22Rv1 (cell line): ENCODE measurements around the gene MED20.

Experiments used
- H3K27ac ChIP-seq: fragments of 450-650 bp; 2 replicates; pipeline ENCODE4 v1.5.1; 2017
- ZFX ChIP-seq: fragments of 450-650 bp; IDR thresholded peaks from 2 replicates; pipeline ENCODE4 v1.6.1; 2017; ENCODE audit warnings: antibody characterized with exemption, borderline replicate concordance
- TF ChIP-seq, protein P1 (sequence below): fragments of 450-650 bp; IDR thresholded peaks from 2 replicates; pipeline ENCODE4 v1.5.1; 2017; ENCODE audit warnings: mild to moderate bottlenecking

MED20 gene

DNA sequence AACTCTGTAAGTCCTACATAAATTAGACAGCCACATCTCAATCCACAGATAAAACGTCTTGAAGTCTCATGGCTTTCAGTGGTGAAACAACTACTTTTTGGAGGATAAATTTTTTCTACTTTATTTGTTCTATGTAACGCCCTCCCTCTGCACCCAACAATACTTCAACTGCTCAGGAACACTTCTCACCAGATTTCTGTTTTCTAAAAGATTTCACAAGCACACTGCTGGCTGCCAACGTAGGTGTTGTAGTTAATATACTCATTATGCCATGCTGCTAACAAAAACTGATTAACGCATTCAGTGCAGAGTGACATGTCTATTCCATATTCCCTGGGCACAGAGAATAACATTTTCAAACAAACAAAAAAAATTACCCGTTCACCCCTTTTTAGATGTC, 36.0 kb downstream of the MED20 start:
- TF ChIP-seq ZFX, result no peak
- TF ChIP-seq, protein P1, sequence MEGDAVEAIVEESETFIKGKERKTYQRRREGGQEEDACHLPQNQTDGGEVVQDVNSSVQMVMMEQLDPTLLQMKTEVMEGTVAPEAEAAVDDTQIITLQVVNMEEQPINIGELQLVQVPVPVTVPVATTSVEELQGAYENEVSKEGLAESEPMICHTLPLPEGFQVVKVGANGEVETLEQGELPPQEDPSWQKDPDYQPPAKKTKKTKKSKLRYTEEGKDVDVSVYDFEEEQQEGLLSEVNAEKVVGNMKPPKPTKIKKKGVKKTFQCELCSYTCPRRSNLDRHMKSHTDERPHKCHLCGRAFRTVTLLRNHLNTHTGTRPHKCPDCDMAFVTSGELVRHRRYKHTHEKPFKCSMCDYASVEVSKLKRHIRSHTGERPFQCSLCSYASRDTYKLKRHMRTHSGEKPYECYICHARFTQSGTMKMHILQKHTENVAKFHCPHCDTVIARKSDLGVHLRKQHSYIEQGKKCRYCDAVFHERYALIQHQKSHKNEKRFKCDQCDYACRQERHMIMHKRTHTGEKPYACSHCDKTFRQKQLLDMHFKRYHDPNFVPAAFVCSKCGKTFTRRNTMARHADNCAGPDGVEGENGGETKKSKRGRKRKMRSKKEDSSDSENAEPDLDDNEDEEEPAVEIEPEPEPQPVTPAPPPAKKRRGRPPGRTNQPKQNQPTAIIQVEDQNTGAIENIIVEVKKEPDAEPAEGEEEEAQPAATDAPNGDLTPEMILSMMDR, result no peak
- H3K27ac ChIP-seq, result no peak overlapping the region

DNA sequence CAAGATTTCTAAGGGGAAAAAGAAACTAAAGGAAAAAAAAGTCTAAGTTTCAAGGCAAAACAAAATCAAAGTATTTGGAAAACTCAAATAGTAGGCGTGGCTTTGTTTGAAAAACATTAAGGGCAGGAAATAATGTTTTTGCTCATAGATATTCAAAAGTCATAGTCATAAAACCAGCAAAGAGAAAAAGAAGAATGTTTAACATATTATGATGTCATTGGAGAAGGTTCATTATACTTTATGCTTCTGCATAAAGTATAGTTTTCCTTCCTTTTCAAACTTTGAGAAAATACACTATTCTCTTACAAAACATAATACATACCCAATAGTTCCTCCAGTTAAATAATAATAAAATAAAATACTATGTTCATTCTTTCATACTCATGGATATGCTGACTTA, 39.4 kb downstream of the MED20 start:
- no peak for TF ChIP-seq ZFX
- TF ChIP-seq, protein P1, result no peak
- no peak overlapping the region for H3K27ac ChIP-seq

DNA sequence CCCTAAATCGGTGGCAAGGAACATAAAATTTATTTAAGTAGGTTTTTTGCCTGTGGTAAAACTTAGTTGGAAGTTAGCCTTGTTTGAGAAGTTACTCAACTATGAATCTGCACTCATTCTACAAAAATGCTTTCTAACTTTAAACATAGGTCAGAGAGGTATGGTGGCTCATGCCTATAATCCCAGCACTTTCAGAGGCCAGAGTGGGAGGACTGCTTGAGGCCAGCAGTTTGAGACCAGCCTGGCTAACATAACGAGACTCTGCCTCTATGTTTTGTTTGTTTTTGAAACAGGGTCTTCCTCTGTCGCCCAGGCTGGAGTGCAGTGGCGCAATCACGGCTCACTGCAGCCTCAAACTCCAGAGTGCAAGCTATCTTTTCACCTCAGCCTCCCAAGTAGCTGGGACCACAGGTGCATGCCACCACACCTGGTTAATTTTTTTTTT, 42.0 kb downstream of the MED20 start:
- no peak overlapping the region for H3K27ac ChIP-seq
- no peak for TF ChIP-seq ZFX
- TF ChIP-seq, protein P1, result no peak

DNA sequence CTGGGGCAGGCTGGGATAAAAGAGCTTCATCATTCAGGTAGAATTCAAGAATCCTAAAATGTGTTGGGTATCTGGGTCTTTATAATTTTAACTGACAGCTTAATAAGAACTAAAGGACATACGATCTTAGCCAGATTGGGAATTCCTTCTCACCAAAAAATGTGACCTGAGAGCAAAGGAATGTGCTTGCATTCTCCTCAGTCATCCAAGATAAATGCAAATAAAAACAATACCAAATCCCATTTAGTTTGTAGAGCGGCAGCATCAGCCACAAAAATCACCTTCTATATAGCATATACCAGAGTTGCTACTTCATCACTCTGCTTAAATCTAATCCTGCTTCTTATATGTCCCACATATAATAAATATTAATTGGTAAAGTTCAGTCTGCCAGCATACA, 42.7 kb downstream of the MED20 start:
- no peak overlapping the region for H3K27ac ChIP-seq
- TF ChIP-seq, protein P1, result no peak
- no peak for TF ChIP-seq ZFX

DNA sequence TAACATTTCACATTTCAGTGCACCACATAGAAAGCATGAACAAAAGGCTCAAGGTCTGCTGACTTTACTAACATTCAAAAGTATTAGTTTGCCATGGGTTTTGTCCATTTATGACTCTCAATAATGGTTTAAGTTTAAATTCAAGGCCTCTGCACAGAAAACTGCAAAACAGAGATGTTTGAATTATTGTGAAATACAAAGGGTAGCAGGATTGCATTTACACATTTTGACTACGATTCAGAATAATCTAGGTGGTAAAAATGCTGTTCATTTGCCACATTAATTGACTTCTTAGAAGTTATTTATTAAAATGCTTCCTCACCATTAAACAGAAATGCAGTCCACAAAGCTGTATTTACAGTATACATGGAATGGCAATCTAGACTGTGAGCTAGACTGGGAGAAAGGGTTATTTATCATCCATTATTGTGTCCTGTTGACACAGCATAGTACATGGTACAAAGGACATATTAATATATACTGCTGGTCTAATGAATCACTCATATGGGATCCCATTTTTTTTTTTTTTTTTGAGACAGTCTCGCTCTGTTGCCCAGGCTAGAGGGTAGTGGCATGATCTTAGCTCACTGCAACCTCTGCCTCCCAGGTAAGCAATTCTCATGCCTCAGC, 43.8 kb downstream of the MED20 start:
- TF ChIP-seq, protein P1, result no peak
- no peak for TF ChIP-seq ZFX
- no peak overlapping the region for H3K27ac ChIP-seq

DNA sequence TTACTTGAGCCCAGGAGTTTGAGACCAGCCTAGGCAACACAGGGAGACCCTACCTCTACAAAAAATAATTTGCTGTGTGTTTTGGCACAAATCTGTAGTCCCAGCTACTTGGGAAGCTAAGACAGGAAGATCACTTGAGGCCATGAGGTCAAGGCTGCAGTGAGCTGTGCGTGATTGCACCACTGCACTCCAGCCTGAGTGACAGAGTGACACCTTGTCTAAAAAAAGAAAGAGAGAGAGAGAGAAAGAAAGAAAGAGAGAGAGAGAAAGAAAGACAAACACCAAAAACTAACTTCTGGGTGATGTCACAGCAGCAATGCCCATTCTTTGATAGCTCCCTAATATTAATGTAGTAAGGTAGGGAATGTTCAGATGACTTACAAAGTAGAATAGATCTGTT, 46.2 kb downstream of the MED20 start:
- H3K27ac ChIP-seq, result no peak overlapping the region
- TF ChIP-seq, protein P1, result no peak
- no peak for TF ChIP-seq ZFX

DNA sequence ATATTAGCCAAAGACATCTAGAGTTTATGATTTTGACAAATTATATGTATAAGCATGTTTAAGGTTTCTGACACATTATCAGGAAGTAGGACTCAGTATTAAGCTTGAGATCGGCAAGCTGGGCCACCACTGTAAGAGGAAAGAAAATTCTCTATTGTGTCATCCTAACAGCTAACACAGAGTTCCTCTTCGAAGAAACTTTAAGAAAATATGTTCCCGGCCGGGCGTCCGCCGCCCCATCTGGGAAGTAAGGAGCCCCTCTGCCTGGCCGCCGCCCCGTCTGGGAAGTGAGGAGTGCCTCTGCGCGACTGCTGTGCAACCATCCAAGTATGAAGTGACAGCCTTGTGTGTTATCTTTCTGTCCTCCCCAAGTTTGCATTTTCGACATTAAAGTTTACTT, 48.8 kb downstream of the MED20 start:
- TF ChIP-seq, protein P1, result no peak
- no peak for TF ChIP-seq ZFX
- H3K27ac ChIP-seq, result no peak overlapping the region
